ENCODE data around the gene ARSI.

ARSI gene

GRCh38 chr5:150291388-150292385 is 11.0 kb downstream of the ARSI start:
- DNase-seq: peak in 1 of 3 experiments; percentile 42

GRCh38 chr5:150289551-150290390 is 12.9 kb downstream of the ARSI start, which contains the start of gene CAMK2A:
TSS of gene CAMK2A (minus strand) at chr5:150289773. CDS start at chr5:150289625, 148 bp downstream.
- peak; percentile 20 to 91 (median 75) for DNase-seq

GRCh38 chr5:150288791-150289190 is 13.9 kb downstream of the ARSI start:
- DNase-seq: no peak

- DNase-seq: no peak
Observed at GRCh38 chr5:150288361-150288760, 14.3 kb downstream of the ARSI start.

GRCh38 chr5:150286820-150287219 is 15.9 kb downstream of the ARSI start:
- DNase-seq: peak in 1 of 3 experiments; percentile 4

GRCh38 chr5:150285114-150285513 is 17.6 kb downstream of the ARSI start:
- DNase-seq: no peak

- no peak for DNase-seq
Observed at GRCh38 chr5:150284311-150284710, 18.4 kb downstream of the ARSI start.

- DNase-seq: no peak
Observed at GRCh38 chr5:150283904-150284303, 18.8 kb downstream of the ARSI start.

- DNase-seq: no peak
Observed at GRCh38 chr5:150281987-150282386, 20.7 kb downstream of the ARSI start.

- peak in 2 of 3 experiments; percentile 6 to 59 for DNase-seq
Observed at GRCh38 chr5:150279330-150280020, 23.2 kb downstream of the ARSI start.

GRCh38 chr5:150278916-150279315 is 23.8 kb downstream of the ARSI start:
- no peak for DNase-seq

- DNase-seq: no peak
Observed at GRCh38 chr5:150278046-150278730, 24.5 kb downstream of the ARSI start.

GRCh38 chr5:150277043-150277442 is 25.7 kb downstream of the ARSI start:
- no peak for DNase-seq

GRCh38 chr5:150274811-150275210 is 27.9 kb downstream of the ARSI start:
- no peak for DNase-seq

- DNase-seq: peak in 2 of 3 experiments; percentile 4 to 43
Observed at GRCh38 chr5:150272531-150272930, 30.2 kb downstream of the ARSI start.

GRCh38 chr5:150271923-150272322 is 30.8 kb downstream of the ARSI start:
- DNase-seq: no peak

- DNase-seq: no peak
Observed at GRCh38 chr5:150271296-150271692, 31.4 kb downstream of the ARSI start.

- no peak for DNase-seq
Observed at GRCh38 chr5:150270541-150271295, 32.0 kb downstream of the ARSI start.

- peak in 1 of 3 experiments; percentile 0 for DNase-seq
Observed at GRCh38 chr5:150266871-150267291, 35.8 kb downstream of the ARSI start.

- DNase-seq: no peak
Observed at GRCh38 chr5:150265870-150266383, 36.8 kb downstream of the ARSI start.

Data from NCI-H1417 (cell line).